ENCODE data around the gene SVOPL.

SVOPL gene

GRCh38 chr7:138668946-138669345, 32.2 kb downstream of the SVOPL start:
- no peak overlapping the region for H3K4me3 ChIP-seq (ENCODE audit: low read length)
- TF ChIP-seq CTCF (IDR thresholded peaks at IDR 0.05; ENCODE audit: insufficient read depth, low read depth, low read length, missing control alignments) = no peak
- no peak for DNase-seq (ENCODE audit: low read depth)

GRCh38 chr7:138668229-138668596, 32.9 kb downstream of the SVOPL start:
- H3K4me3 ChIP-seq (ENCODE audit: low read length) = no peak overlapping the region
- no peak for TF ChIP-seq CTCF (IDR thresholded peaks at IDR 0.05; ENCODE audit: insufficient read depth, low read depth, low read length, missing control alignments)
- DNase-seq (ENCODE audit: low read depth) = no peak

GRCh38 chr7:138667535-138668228, 33.5 kb downstream of the SVOPL start:
- no peak overlapping the region for H3K4me3 ChIP-seq (ENCODE audit: low read length)
- TF ChIP-seq CTCF (IDR thresholded peaks at IDR 0.05; ENCODE audit: insufficient read depth, low read depth, low read length, missing control alignments) = no peak
- DNase-seq (ENCODE audit: low read depth) = no peak

- DNase-seq (ENCODE audit: low read depth) = no peak
- no peak overlapping the region for H3K4me3 ChIP-seq (ENCODE audit: low read length)
- TF ChIP-seq CTCF (IDR thresholded peaks at IDR 0.05; ENCODE audit: insufficient read depth, low read depth, low read length, missing control alignments) = no peak
These were observed 34.8 kb downstream of the SVOPL start for GRCh38 chr7:138666385-138666784.

- TF ChIP-seq CTCF (IDR thresholded peaks at IDR 0.05; ENCODE audit: insufficient read depth, low read depth, low read length, missing control alignments) = no peak
- no peak overlapping the region for H3K4me3 ChIP-seq (ENCODE audit: low read length)
- no peak for DNase-seq (ENCODE audit: low read depth)
These were observed 35.5 kb downstream of the SVOPL start for GRCh38 chr7:138665669-138666140.

GRCh38 chr7:138665249-138665648, 35.9 kb downstream of the SVOPL start:
- TF ChIP-seq CTCF (IDR thresholded peaks at IDR 0.05; ENCODE audit: insufficient read depth, low read depth, low read length, missing control alignments) = no peak
- H3K4me3 ChIP-seq (ENCODE audit: low read length) = no peak overlapping the region
- DNase-seq (ENCODE audit: low read depth) = no peak

Data from epithelial cell of esophagus (primary cell).